NCI-H510A (cell line): ENCODE results near the gene FAM149B1.
"Not testable (repeated sequence)": the region's sequence is repeated elsewhere in the genome, so short reads cannot be mapped to it uniquely, and the experiment has no call there.

Experiments
- DNase-seq: peaks from one replicate; lab custom pipeline; 2025; lab: John Stamatoyannopoulos, UW

The FAM149B1 gene

DNA sequence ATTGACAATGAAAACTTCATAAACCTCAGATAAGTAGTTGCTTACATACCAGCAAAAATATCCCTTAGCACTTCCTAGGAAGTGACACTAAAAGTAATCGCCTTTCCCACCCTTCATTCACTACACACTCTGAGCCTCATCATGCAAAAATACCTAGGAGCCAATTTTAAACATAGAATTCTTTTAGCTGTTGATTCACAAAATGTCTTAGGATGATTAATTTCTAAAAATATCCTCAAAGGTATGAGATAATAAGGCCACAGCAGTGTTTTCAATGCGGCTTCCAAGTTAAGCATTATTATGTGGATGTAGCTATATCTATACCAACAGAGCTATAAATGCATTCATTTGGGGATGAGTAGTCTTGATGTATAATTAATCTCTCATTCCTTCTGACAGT lies 66.0 kb downstream of the FAM149B1 start:
- DNase-seq: no peak

DNA sequence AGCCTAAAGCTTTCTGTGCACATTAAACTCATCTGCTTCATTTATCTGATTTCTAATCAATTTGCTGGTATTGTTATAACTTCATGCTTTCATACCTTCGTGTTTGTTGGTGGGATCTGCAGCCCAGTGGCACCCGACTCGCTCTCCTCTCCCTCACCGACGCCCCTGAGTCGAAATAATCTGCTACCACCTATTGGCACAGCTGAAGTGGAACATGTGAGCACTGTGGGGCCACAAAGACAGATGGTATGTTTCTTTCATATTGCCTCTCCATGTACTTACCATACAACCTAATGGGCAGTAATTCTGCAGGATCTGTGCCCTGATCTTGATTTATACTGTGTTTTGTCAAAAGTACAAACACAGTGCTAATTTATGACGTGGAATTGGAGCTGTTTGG lies 66.8 kb downstream of the FAM149B1 start:
- no peak for DNase-seq

DNA sequence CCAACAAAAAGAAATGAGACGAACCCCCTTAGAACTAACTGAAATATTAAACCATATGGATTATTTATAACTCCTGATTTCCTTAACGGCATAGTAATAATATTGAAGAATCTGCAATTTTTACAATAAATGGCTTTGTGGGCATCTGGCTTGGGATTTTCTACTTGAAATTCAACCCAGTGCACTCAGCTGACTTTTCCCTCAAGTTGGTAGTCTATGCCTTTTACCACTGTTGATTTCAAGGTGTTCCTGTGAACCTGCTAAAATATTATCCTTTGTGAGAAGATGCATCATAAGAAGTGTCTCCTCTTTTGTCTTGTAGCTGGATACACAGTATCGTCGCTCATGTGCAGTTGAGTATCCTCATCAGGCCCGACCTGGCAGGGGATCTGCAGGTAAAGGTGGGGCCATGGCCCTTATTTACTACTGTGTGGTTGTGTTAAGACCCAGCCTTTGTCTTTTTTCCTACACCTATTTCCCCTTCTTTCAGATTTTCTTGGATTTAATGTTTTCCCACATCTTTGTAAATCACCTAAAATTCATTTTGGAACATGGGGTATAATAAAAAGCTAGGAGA lies 71.2 kb downstream of the FAM149B1 start:
- no peak for DNase-seq

DNA sequence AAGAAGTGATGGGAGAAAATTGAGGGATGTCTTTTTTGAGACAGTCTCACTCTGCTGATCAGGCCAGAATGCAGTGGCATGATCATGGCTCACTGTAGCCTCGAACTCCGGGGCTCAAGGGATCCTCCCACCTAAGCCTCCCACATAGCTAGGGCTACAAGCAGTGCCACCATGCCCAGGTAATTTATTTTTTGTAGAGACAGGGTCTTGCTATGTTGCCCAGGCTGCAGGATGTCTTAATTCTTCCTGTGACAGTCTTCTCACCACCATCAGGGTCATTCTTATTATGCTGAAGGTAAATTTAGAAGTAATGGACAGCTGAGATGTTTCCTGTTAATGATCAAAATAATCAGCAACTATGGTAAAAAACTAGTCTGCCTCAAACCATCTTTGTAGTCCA lies 72.0 kb downstream of the FAM149B1 start:
- no peak for DNase-seq

DNA sequence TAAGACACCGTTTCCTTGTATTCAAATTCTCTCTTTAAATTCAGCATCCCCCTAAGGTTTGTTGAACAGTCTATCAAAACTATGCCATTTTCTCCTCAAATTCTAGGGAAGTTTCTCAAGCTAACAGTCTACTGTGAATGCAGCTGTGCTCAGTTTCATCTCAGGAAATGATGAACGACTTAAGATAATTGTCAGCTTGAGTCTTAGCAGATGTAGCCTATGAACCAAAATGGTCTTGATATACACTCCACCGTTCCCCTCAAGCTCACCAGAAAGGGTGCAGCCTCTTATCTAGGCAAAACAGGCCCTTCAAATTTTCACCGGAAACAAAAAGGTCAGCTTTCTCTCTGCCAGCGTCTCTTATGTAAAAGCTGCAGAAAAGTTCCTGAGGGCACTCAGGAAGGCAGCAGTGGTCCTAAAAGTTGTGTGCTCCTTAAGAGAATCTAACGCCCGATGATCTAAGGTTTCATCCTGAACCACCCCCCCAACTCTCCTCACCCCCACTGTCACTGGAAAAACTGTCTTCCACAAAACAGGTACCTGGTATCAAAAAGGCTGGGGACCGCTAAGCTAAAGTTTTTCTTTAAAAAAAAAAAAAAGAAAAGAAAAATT lies 77.1 kb downstream of the FAM149B1 start:
- no peak for DNase-seq

DNA sequence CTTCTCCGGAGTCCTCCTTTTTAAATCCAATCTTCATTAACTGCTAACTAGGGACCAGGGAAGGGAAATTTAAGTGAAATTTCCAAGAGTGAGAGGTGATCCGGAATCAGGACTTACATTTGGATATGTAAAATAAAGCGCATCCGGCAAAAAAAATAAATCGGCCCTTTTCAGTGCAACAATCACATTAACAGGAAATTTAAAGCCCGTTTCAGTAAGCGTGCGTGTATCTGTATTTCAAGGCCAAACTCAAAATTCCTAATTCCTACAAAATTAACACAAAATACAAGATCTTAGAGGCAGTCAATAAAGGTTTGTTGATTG lies 78.4 kb downstream of the FAM149B1 start:
- no peak for DNase-seq

DNA sequence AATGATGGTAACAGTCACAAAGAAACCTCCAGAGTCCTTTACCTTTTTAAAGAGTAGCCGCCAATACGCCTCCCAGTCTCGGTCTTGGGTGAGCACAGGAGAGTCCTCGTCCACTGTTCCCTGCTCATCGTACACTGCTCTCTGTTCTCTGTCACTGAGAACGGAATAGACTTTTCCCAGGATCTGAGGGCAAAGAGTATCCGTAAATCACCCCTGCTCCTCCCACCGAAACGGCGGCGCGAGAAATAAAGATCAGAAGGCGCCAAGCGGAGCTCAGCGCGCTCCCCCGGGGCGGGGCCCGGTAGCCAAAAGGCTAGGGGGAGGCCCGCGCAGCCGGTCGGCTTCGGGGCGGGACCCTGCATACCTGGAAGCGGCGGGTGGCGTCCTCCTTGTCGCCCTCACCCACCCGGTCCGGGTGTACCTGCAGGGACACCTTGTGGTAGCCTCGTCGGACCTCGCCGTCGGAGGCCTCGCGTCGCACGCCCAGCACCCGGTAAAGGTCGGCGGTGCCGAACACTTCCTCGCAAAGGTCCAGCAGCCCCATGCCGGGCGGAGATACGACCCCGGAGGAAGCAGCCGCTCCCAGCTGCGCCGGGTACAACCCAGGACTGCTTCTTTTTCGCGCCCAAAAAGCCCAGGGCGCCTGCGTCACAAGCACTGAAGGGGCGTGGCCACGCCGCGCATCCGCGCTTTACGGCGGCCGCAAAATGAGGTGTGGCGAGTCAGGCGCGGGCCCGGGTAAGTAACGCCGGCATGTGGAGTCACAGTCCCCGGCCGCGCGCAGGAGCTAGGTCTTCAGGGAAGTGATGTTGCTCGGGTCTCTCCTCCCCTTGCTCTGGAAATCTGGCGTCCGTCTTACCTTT lies 79.0 kb downstream of the FAM149B1 start, which contains the start of gene DNAJC9:
Gene DNAJC9 (minus strand): TSS at position 610 of the 863 bp plus-strand sequence. CDS start 66 bp downstream, at position 544.
- DNase-seq: peak; percentile 91

DNA sequence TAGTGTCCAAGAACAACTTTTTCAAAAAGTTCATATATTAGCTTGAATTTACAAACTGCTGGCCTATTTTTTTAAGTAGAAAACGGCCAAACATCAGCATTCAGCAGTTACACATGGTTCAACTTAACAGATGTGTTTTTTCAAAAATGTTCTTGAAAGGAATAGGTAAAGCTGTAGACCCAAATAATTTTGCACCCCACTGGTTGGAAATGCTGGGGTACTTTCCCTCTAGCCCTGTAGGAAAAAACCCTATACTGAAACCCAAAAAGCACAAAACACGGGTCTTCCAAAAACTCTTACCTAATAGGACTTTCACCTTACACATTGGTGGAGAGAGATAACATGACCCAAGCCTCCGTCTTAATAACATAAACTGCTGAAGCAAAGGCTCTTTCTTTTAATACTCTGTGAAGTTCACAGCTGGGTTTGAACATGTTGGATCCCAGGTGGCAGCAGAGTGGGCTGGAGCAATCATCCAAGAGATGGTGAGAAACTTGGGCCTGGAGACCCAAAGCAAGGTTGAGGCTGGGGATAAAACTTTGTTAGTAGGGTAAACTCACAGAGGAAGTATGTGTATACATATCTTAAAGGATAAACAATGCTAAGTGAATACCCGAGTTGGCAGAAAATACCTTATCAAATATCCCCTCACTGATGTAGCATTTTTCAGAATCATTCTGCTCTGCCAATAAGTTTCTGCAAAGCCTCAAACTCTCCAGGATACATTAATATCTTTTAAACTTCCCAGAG lies 79.8 kb downstream of the FAM149B1 start:
- DNase-seq: no peak

DNA sequence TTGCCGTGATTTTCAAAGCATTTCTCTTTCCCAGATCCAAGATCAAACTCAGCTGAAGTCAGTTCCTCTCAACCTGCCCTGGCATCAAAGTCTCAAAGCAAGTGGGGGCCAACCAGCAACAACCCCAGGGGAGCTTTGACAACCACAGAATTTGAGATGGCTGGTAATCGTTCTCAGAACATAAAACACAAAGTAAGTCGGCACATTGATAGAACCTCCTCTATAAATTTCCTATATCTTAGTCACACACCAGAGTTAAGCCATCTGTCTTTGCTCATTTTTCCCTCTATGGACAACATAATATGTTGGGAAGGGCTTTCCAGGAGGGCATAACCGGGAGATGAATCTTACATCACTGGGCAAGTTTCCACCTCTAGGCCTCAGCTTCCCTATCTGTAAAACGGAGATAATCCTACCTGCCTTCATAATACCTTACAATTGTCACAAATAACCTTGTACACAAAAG lies 80.4 kb downstream of the FAM149B1 start:
- DNase-seq: no peak

DNA sequence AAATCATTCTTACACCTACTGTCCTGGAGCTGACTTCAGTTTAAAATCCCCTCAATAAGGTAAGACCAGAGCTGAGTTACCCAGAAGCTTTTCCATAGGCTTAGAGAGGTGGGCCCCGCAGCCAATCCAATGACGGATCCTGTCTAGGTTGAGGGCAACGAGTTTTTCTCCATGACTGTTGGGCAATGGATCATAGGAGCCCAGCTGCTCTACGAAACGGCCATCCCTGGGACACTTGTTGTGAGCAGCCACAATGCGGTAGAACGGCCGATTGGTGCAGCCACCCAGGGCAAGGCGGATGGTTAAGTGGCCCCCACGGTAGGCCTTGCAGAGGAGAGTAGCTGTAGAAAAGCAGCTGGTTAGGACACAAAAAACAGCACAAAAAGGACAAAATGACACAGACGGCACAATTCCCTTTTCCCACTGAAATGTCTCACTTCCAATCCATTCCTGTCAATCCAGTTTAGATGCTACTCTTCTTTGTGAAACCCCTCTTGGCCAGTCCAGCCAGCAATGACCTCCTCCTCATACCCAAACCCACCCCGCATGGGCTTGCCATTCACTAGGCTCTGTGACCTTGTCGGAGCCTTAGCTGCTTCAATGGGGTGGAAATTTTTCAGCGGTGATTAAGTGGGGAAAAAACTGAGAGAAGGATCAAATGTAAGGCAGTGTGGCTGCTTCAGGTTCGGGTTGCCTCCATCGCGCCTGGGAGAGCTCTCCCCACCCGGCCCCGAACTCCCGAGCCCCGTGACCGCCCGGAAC lies 83.9 kb downstream of the FAM149B1 start:
- DNase-seq: no peak

DNA sequence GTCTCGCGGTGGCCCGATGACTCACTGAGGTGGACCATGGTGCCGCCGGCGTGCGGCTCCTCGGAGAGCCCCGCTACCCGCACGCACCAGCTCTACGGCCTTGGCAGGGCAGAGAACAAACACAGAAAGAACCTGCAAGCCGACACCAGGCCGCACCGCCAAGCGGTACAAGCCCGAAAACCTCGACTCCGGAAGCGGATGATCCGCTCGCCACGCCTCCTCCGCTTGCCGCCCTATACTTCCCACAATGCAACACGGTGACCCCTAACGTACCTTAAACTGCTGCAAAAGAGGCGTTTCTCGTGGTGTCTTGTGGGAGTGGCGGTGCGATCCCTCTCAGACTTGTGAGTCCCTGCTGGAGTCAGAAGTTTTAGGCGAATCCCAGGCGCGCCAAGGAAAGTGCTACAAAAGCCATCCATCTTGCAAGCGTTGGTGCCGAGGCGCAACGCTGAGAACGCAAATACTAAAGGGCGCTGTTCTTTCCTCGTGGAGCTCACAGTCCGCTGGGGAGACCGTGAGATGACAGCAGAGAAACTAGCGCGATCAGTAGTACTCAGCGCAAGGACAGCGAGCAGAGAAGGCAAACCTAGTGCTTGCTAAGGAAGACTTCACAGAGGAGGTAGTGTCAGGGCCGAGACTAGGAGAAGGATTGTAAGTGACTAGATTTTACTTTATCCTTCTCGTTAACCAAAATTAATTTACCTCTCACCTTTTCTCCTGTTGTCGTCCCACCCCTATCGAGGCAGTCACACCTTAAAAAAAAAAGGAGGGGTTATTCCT lies 84.7 kb downstream of the FAM149B1 start, which contains the start of gene MRPS16:
Gene MRPS16 (minus strand): TSS at position 200 of the 780 bp plus-strand sequence. CDS start 162 bp downstream, at position 38.
- DNase-seq: peak; percentile 96

DNA sequence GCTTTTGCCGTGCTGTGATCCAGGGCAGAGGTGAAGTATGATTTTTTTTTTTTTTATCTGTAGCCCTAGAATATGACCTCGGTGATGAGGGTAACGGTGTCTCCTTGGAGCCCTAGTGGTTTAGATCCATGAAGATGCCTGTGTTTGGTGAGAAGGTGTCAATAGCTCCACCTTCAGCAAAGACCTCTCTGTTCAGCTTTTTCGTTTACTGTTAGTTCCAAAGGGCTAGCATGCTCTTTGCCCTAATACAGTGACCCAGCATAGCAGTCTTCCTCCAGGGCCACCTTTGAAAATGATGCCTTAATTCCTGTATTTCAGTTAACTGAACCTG lies 85.3 kb downstream of the FAM149B1 start:
- no peak for DNase-seq

DNA sequence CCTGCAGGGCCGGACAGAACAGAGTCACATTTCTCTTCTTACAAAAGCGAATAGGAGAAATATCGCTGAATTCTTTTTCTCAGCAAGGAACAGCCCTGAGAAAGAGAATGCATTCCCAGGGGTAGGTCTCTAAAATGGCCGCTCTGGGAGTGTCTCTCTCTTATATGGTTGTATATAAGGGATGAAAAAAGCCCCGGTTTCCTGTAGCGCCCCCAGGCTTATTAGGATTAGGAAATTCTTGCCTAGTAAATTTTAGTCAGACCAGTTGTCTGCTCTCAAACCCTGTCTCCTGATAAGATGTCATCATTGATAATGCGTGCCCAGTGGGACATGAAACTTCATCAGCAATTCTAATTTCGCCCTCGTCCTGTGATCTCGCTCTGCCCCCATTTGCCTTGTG lies 90.7 kb downstream of the FAM149B1 start:
- DNase-seq: not testable (repeated sequence)

DNA sequence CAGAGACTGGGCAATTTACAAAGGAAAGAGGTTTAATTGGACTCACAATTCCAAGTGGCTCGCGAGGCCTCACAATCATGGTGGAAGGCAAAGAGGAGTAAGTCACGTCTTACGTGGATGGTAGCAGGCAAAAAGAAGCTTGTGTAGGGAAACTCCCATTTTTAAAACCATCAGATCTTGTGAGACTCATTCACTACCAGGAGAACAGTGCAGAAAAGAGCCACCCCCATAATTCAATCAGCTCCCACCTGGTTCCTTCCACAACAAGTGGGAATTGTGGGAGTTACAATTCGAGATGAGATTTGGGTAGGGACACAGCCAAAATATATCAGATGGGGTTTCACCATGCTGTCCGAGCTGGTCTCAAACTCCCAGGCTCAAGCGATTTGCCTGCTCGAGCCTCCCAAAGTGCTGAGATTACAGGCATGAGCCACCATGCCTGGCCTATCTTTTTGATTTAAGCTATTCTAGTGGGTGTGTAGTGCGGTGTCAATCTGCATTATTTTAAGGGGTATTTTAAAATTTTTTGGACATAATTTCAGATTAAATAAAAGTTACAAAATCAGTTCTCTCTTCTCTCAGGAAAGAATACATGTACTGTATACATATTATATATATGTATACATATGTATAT lies 93.6 kb downstream of the FAM149B1 start:
- DNase-seq: no peak

DNA sequence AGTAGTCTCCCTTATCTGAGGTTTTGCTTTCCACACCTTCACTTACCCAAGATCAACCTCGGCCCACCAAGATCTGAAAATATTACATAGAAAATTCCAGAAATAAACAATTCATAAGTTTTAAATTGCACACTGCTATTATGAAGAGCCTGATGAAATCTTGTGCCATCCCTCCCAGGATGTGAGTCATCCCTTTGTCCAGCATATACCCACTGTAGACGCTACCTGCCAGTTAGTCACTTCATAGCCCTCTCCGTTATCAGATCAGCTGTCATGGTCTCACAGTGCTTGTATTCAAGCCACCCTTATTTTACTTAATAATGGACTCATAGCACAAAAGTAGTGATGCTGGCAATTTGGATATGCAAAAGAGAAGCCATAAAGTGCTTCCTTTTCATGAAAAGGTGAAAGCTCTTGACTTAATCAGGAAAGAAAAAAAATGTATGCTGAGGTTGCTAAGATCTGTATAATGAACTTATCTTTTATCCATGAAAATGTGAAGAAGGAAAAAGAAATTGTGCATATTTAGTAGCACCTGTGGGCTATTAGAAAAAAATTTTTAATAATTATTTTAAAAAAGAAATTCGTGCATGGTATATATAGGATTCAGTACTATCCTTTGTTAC lies 94.3 kb downstream of the FAM149B1 start:
- no peak for DNase-seq

DNA sequence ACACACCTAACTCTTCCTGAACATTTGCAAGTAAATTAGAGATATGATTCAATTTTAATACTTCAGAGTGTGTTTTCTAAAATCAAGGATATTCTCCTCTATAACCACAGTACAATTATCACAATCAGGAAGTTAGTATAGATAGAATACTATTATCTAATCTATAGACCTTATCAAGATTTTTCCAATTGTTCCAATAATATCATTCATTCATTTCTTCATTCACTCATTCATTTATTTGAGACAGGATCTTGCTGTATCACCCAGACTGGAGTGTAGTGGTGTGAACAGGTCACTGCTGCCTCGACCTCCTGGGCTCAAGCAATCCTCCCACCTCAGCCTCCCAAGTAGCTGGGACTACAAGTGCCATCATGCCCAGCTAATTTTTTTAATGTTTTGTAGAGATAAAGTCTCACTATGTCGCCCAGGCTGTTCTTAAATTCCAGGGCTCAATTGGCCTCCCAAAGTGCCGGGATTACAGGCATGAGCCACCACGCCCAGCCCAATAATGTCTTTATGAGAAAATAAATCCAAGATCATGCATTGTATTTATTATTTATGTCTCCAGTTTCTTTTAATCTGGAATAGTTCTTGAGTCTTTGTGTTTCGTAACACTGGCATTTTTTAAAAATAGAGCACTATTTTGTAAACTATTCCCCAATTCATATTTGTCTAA lies 95.1 kb downstream of the FAM149B1 start:
- DNase-seq: no peak

DNA sequence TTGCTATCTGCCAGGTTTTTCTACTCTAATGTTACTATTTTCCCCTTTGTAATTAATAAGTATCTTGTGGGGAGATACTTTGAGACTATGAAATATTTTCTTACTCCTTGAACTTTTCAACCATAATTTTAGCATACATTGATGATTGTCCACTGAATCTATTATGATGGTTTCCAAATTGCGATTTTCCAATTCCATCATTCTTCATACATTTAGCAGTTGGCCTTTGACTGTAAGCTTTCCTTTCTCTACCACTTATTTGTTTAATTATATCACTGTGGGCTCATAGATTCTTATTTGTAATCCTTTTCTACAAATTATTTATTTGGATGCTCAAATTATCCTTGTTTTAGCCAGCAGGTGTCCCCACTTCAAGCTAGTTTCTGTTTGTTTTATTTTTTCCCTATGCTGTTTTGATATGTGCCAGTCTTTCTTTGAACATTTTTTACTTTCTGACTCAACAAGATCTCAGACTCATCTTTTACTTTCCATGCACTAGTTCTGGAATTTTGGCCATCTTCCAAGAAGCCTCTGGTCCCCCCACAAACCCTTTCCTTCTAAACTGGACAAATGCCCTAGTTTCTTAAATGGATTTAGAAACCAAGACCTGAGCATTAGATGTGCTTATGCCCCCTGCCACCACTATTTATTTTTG lies 95.9 kb downstream of the FAM149B1 start:
- DNase-seq: no peak

DNA sequence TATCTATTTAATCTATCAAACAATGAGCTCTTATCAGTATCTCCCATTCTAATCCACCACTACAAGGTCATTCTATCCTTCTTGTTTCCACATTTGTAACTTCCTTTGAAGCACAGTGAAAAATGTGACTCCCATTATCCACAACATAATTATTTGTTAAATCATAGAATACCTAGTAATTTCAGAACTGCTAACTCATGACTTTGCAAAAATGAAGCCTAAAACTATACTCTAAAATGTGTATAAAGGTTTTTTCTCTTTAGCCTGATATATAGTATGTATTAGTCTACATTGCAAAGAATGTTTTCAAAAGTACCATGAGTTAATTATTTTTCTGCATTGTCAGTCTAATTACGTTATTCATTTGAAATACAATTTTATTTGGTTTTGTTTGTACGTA lies 96.5 kb downstream of the FAM149B1 start:
- no peak for DNase-seq

DNA sequence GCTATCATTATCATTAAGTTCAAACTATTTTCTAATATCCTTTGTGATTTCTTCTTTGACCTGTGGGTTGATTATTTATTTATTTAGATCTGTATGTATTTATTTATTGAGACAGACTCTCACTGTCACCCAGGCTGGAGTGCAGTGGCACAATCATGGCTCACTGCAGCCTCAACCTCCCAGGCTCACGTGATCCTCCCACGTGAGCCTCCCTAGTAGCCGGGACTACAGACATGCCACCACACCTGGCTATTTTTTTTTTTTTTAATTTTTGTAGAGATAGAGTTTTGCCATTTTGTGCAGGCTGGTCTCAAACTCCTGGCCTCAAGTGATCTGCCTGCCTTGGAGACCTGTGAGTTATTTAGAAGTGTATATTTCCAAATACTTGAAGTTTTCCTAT lies 113.2 kb downstream of the FAM149B1 start:
- no peak for DNase-seq
